Gastrocnemius medialis (tissue), 4 donors: ENCODE results near the gene MGAT5.

ENCODE experiments used
- CTCF ChIP-seq, 5 experiments: fragments of 450-650 bp in 3 of 5; fragments of 200-600 bp in 2 of 5; sonication (generic) in 2 of 5; IDR thresholded peaks in 4 of 5; conservative IDR thresholded peaks in 1 of 5; 1 replicate in 4 of 5; 2 replicates in 1 of 5; pipeline ENCODE4 v1.5.1; 2016 to 2019; ENCODE audit warnings: antibody characterized with exemption in 5 of 5, mild to moderate bottlenecking in 3 of 5, moderate library complexity in 3 of 5
- POLR2A ChIP-seq, 2 donors: fragments of 450-650 bp; IDR thresholded peaks; one replicate each; pipeline ENCODE4 v1.6.1; 2017; ENCODE audit warnings: antibody characterized with exemption in 2 of 2, mild to moderate bottlenecking in 2 of 2, moderate library complexity in 2 of 2

GRCh38 chr2:134482766-134483340, 229.0 kb downstream of the MGAT5 start:
- TF ChIP-seq CTCF (IDR thresholded peaks at IDR 0.05 in 4 of 5, conservative IDR thresholded peaks at IDR 0.05 in 1 of 5), result no peak
- no peak for TF ChIP-seq POLR2A (IDR thresholded peaks at IDR 0.05)
